ENCODE measurements around the gene TSR3.

DNA sequence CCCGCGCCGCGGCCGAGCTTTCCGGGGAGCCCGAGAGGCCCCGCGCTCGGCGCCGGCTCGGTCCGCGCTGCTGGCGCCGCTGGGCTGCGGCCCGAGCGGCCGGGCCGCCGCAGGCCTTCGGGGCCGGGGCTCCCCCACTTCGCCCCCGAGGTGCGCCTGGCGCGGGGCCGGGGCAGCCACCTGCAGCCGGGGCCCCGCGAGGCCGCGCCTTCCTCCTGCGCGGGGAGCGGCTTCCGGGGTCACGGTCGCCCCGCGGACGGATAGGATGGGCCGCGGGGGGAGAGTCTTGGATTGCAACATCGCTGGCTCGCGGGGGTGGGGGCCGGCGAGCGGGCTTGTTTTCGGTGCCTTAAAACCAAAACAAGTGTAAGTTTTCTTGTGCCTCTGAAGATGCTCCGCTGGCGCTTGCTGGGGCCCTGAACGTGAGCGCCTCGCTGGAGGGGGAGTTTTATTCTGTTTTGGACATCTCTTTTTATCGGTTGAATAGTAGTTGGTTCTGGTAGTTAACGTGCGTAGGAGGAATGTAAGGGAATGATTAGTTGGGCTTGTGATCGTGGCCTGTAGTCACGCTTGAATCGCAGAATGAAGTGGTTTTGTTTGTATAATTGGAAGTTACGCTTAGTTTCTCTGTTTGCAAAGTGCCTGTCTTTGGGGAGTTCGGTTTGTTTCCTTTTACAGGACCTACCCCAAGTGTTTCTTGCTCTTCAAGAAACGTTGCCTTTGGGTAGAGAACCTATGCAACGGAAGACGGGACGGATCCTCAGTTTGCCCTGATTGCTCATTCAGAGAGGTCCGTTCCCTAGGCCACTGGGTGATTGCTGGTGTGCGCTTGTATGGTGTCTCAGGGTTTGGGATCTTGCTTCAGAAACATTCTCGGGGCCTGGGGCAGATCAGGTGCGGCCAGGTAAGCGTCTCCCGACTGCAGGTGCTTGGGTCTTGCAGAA lies 41.5 kb downstream of the TSR3 start:
- TF ChIP-seq, protein P1, sequence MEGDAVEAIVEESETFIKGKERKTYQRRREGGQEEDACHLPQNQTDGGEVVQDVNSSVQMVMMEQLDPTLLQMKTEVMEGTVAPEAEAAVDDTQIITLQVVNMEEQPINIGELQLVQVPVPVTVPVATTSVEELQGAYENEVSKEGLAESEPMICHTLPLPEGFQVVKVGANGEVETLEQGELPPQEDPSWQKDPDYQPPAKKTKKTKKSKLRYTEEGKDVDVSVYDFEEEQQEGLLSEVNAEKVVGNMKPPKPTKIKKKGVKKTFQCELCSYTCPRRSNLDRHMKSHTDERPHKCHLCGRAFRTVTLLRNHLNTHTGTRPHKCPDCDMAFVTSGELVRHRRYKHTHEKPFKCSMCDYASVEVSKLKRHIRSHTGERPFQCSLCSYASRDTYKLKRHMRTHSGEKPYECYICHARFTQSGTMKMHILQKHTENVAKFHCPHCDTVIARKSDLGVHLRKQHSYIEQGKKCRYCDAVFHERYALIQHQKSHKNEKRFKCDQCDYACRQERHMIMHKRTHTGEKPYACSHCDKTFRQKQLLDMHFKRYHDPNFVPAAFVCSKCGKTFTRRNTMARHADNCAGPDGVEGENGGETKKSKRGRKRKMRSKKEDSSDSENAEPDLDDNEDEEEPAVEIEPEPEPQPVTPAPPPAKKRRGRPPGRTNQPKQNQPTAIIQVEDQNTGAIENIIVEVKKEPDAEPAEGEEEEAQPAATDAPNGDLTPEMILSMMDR (IDR thresholded peaks at IDR 0.05): no peak
- TF ChIP-seq POLR2A (IDR thresholded peaks at IDR 0.05): no peak
